GM12874 (cell line): ENCODE data around the gene B4GALT5.

Experiments used
- TF ChIP-seq, protein P1 (sequence below): IDR thresholded peaks from 2 replicates; pipeline ENCODE4 v1.5.1; 2011; ENCODE audit warnings: low read depth, mild to moderate bottlenecking, control low read depth, low read length, moderate library complexity; ENCODE audit not compliant: insufficient read depth

The B4GALT5 gene

DNA sequence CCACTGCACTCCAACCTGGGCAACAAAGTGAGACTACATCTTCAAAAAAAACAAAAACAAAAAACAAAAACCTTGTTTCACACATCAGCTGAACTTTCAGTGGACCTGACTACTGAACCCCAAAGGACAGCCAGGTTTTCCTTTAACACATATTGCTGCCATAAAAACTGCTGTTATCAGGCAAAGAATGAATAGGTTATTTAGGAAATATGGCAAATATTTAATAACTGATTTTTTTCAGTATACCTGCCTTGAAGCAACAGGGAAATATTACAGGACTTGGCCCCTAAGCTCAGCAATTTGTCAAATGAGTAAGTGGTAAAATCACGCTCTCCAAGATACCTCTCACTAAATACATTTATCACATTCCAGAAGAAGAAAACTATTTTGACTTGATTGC lies 34.0 kb downstream of the B4GALT5 start:
- TF ChIP-seq, protein P1, sequence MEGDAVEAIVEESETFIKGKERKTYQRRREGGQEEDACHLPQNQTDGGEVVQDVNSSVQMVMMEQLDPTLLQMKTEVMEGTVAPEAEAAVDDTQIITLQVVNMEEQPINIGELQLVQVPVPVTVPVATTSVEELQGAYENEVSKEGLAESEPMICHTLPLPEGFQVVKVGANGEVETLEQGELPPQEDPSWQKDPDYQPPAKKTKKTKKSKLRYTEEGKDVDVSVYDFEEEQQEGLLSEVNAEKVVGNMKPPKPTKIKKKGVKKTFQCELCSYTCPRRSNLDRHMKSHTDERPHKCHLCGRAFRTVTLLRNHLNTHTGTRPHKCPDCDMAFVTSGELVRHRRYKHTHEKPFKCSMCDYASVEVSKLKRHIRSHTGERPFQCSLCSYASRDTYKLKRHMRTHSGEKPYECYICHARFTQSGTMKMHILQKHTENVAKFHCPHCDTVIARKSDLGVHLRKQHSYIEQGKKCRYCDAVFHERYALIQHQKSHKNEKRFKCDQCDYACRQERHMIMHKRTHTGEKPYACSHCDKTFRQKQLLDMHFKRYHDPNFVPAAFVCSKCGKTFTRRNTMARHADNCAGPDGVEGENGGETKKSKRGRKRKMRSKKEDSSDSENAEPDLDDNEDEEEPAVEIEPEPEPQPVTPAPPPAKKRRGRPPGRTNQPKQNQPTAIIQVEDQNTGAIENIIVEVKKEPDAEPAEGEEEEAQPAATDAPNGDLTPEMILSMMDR, result no peak

DNA sequence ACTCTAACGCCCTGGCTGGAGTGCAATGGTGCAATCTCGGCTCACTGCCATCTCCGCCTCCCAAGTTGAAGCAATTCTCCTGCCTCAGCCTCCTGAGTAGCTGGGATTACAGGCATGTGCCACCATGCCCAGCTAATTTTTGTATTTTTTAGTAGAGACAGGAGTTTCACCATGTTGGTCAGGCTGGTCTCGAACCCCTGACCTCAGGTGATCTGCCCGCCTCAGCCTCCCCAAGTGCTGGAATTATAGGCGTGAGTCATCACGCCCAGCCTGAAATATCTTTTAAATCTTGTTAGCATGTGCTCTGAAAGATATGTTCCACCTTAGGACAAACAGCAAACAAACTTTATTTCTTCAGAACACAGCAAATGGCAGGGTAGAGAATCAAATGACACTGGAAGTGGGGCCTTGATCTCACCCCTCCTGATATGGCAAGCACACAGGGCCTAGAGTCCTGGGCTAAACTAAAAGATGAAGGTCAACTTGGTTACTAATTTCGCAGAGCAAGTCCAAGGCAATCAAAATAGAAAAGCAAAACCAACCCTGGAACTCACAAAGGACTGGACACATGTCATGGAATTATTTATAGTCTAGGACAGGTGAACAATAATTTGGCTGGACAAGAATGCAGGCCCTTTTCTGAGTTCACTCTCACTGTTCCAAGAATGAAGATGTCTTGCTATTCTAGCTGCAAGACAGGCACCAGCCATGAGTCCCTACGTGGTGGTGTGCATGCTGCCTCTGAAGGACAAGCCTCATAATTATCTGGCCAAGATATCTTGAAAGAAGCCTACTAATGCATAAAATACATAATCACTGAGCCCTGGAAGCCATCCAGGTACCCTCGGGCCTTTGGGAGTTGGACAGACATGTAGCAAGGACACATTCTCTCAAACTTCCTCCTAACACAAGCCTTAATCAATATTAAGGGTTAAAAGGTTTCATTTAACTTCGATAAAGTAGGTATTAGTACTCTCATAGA lies 35.6 kb downstream of the B4GALT5 start:
- TF ChIP-seq, protein P1, result no peak

DNA sequence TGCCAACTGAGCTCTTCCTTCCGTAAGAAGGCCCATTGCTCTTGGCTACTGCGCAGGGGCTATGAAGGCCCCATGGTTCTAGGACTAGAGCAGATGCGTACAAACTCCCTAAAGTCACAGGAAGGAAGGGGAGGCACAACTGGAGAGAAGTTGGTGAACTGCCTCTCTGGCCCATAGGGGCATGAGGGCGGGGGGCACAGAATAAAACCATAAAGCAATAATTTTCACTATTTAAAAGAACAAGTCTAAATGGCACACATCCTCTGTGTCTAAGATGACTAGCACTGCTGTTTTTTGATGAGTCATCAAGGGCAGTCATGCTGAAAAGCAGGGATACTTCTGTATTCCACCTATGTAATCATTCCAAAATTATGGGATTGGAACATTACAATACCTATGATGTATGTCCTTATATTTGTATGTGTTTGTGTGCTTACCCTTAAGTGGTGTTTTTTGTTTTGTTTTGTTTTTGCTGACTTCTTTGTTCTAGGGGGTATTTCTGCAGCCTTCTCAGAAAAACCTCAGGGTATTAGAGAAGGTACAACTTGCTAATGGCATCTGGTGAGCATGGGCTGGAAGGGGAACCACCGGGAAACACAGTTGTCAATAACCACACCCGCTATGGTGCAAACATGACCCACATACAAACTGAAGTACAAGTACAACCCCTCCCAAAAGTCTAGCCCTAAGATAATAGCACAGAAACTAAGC lies 36.9 kb downstream of the B4GALT5 start:
- TF ChIP-seq, protein P1, result no peak

DNA sequence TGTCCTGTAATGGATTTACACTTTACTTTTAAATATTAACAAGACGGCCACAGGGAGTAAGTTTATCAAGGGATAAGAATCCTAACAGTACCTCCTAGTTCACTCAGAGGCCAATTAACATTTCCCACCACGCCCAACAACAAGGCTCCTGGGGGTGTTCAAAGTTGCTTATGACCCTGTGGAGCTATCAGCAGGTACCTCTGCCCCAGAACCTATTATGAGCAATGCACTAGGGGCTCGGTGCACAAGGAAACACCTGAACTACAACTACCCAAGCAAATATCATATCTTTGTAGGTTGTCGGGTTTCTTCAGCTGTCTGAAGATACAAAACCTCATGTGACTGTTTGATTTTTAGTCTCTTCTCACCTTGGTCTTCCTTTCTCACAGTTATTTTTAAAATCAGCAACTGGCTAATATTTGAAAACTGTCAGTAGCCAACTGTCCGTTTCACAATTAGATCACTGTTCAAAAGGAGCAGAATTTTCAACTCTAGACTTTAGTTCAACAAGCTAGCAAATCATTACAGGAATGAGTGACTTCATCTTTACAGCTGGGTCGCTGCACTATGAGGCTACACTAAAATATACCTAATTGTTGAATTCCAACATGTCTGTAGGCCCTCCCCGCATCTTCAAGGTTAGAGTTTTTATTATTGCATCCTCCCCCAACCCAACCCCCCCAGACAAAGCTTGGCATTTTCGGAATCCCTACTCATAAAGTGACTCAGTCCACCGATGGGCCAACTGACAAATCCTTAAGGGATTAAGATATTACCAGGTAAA lies 38.1 kb downstream of the B4GALT5 start:
- TF ChIP-seq, protein P1, result no peak

DNA sequence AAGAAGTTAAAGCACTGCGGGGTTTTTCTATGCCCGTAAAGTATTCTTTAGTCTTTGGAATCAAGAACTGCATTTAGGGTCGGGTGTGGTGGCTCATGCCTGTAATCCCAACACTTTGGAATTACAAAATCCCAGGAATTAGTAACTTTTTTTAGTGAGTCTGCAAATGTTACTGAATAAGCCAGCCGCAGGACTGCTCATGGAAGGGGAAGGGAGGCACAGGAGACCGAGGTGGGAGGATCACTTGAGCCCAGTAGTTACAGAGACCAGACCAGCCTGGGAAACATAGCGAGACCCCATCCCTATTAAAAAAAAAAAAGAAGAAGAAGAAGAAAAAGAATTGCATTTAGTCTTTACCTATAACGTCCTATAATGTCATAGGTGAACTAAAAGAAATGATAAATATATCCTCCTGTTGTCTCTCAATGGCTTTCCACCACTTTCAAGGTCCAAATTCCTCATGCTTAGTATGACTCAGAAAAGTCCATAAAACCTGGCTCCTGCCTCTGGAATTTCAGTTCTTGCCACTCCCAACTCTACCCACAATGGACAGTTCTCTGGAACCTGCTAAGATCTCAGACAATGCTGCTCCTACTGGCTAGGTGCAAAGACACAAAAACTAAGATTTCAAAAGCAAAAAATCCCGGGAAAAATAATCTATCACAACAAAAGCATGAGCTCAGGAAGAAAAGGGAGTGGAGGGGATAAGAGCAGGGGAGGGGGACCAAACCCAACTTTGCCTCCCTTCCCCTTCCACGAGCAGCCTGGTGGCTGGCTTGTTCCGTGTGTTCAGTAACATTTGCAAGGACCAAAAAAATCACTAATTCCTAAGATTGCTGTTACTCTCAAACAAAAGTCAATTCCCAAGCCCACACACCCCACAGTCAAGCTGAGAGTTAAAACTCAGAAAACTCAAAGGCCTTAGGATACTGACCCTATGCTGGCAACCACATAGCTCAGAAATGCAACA lies 39.0 kb downstream of the B4GALT5 start:
- TF ChIP-seq, protein P1, result no peak

DNA sequence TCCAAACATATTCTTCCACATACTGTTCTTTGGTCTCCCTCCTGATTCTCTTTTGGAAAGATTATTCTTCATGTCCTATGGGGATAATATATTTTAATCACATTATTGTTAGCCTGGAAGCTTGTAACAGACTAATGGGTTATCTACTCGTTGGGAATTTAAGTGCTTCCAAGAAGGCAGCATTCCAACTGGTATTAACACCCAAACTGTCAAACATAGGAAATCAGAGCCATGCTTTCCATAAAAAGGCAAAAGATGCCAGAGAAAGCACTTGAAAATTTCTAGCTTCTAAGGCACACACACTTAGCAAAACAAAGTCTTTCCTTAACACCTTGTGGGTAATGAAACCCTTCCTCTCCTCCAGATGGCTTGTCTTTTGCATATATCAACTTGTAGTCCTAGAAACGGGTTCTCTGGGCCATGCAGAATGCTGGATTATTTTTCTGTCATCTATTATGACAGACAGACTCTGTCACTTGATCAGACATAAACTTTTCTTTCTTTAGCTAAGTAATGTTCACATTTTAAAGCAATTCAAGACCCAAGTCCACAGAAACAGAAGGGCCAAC lies 41.5 kb downstream of the B4GALT5 start:
- TF ChIP-seq, protein P1, result no peak
